Measurements from ENCODE around the gene SIN3A. TPM values are rescaled to one million over a fixed set of nuclear protein-coding genes. Genes with fewer than 3 reads are reported as not detected.

Gene SIN3A
- total RNA-seq, 2 experiments from 2014 or later, result 100 to 111 TPM

DNA sequence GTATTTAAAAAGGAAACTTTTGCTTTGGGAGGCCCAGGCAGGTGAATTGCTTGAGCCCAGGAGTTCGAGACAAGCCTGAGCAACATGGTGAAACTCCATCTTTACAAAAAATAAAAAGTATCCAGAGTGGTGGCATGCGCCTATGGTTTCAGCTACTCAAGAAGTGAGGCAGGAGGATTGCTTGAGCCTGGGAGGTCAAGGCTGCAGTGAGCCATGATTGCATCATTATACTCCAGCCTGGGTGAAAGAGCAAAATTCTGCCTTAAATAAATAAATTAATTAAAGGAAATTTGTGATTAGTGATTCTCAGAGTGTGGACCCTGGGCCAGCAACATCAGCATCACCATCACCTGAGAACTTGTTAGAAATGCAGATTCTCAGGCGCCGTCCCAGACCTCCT lies 125.6 kb downstream of the SIN3A start:
- no peak for DNase-seq
- no peaks in the 10 kb centered on the region for H3K36me3 Mint-ChIP-seq
- peaks cover 9% of the 10 kb centered on the region for H3K27me3 Mint-ChIP-seq
- H3K4me3 Mint-ChIP-seq, result no peak overlapping the region
- ATAC-seq, result no peak
- no peaks in the 10 kb centered on the region for H3K9me3 Mint-ChIP-seq (ENCODE audit: low read depth)
- H3K27ac Mint-ChIP-seq, result no peak overlapping the region
- no peaks in the 10 kb centered on the region for H3K4me1 Mint-ChIP-seq
- CTCF ChIA-PET, result no interaction called here

DNA sequence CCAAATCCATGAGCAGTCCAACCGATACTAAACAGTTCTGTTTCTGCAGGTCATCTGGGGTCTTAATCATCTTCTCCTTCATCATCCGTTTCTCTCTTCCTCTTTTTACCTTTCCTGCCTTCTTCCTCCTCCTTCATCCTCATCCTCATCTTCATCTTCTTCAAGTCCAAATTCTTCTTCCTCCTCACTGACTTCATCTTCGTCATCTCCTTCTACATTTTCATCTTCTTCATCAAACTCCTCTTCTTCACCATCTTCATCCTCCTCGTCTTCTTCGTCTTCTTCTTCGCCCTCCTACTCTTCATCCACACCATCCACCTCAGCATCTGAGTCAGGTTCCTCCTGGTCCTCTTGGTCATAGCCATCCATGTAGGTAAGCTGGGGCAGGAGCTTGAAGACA lies 129.8 kb downstream of the SIN3A start:
- Mint-ChIP-seq H3K9me3 (ENCODE audit: low read depth) (no peaks in the 10 kb centered on the region), H3K36me3 (no peaks in the 10 kb centered on the region), H3K4me1 (no peaks in the 10 kb centered on the region), H3K27ac (no peak overlapping the region), H3K27me3 (peaks cover 12% of the 10 kb centered on the region), H3K4me3 (no peak overlapping the region)
- ATAC-seq (no peak), DNase-seq (no peak)
- CTCF ChIA-PET, result no interaction called here

Small RNA genes lying within 50 kb of the gene (microRNA-seq; reads per million reads assigned to microRNA genes)
- not detected for gene MIR631

Other genes with a start within 250 kb of the SIN3A start
- 10 to 100 TPM; 62.8 to 63.0 TPM for gene C15orf39, start 249.8 kb downstream of the SIN3A start, total RNA-seq
- not detected for gene GOLGA6C, start 193.4 kb downstream of the SIN3A start, total RNA-seq
- gene GOLGA6D, start 168.9 kb downstream of the SIN3A start, total RNA-seq, result under 1 TPM in 1 of 2 experiments, not detected in 1; 0.12 TPM
- gene COMMD4, start 115.6 kb downstream of the SIN3A start, total RNA-seq, result 10 to 100 TPM; 76.6 to 80.7 TPM
- 1 to 10 TPM; 1.0 to 1.9 TPM for gene NEIL1, start 104.7 kb downstream of the SIN3A start, total RNA-seq
- 100 to 1,000 TPM; 143 to 170 TPM for gene MAN2C1, start 83.1 kb downstream of the SIN3A start, total RNA-seq
- 10 to 100 TPM; 34.0 to 41.9 TPM for gene PTPN9, start 127.6 kb upstream of the SIN3A start, total RNA-seq
- gene SNUPN, start 174.0 kb upstream of the SIN3A start, total RNA-seq, result 10 to 100 TPM; 25.8 to 27.3 TPM
- 100 to 1,000 TPM in 1 of 2 experiments, 10 to 100 TPM in 1; 84.0 to 109 TPM for gene IMP3, start 188.5 kb upstream of the SIN3A start, total RNA-seq
- 1 to 10 TPM; 1.4 to 3.5 TPM for gene SNX33, start 196.2 kb upstream of the SIN3A start, total RNA-seq